Rectal smooth muscle tissue (tissue), 1 donor: ENCODE measurements around the gene PEPD.

Experiments
- H3K27ac ChIP-seq: one replicate; pipeline ENCODE4 v1.7.0; 2013; ENCODE audit warnings: low read depth, low read length, inconsistent platforms
- H3K27me3 ChIP-seq: one replicate; pipeline ENCODE4 v1.7.0; 2013; ENCODE audit warnings: low read length; ENCODE audit not compliant: control insufficient read depth, insufficient read depth
- H3K36me3 ChIP-seq: one replicate; pipeline ENCODE4 v1.7.0; 2013; ENCODE audit warnings: low read length; ENCODE audit not compliant: control insufficient read depth, insufficient read depth
- H3K4me1 ChIP-seq: one replicate; pipeline ENCODE4 v1.7.0; 2013; ENCODE audit warnings: low read length; ENCODE audit not compliant: control insufficient read depth, insufficient read depth
- H3K4me3 ChIP-seq: one replicate; pipeline ENCODE4 v1.7.0; 2013; ENCODE audit warnings: low read length
- H3K9ac ChIP-seq: one replicate; pipeline ENCODE4 v1.7.0; 2013; ENCODE audit warnings: low read length

PEPD gene

DNA sequence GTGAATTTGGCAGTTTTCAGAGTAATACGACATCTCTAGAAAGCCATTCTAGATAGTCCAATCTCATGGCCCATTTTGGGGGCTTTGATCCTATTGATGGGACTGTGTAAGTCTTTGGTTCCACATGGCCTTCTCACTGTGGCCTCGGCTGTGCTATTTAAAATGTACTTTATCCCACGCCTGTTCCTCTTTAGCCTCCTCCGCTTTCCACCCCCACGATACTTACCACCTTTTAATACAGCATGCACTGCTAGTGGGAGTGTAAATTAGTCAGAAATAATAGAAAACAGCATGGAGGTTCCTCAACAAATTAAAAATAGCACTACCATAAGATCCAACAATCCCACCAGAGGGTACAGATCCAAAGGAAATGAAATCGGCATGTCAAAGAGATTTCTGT is 176.4 kb downstream of the PEPD start:
- no peak overlapping the region for H3K9ac ChIP-seq
- H3K4me3 ChIP-seq = no peak overlapping the region
- H3K27ac ChIP-seq = no peak overlapping the region
- H3K4me1 ChIP-seq = no peaks in the 10 kb centered on the region
- H3K36me3 ChIP-seq = no peaks in the 10 kb centered on the region
- peaks cover 4% of the 10 kb centered on the region for H3K27me3 ChIP-seq

DNA sequence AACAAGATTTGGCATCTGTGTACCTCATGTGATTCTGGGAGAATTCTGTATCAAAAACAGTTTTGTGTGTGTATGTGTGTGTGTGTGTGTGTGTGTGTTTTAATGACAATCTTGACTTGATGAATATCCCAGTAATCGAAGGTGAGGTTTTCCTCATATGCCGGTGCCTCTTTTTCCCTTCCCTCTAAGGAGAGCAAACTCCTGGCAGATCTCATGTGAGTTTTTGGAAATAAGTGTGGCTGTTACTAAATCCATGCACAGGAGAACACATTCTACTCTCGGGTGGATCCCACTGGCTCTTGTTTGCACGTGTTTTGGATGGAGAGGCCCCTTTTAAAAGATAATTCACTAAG is 177.0 kb downstream of the PEPD start:
- Histone ChIP-seq H3K36me3 (no peaks in the 10 kb centered on the region), H3K4me1 (no peaks in the 10 kb centered on the region), H3K4me3 (no peak overlapping the region), H3K9ac (no peak overlapping the region), H3K27ac (no peak overlapping the region), H3K27me3 (peaks cover 4% of the 10 kb centered on the region)

DNA sequence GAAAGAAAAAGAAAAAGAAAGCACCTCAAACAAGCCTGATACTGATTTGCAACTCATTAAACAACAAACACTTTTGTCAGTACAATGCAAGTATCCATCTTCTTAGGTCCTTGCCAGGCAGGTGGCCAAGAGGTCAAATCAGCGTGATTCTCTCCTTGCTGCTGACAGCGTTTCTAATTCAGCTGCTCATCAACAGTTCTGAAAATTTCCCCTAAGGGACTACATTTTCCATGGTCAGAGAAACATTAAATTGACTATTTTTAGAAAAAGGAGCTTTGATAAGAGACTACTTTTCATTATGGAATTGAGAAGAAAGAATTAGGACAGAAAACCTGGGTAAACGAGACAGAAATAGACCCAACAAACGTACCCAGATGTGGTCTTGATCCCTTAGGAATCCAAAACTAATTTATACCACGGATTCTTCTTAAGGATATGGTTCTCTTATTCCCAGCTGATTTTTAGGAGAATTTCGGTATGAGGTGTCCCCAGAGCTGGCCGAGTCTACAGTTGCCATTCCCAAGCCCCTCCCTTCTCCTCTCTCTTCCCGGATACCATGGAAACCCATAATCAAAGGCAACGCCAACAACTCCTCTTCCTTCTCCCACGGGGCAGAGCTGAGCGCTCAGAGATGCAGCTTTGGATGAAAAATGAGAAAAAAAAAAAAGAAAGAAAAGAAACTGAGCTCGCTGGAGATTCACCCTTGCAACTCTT is 177.6 kb downstream of the PEPD start:
- Histone ChIP-seq H3K27ac (no peak overlapping the region), H3K4me1 (no peaks in the 10 kb centered on the region), H3K36me3 (no peaks in the 10 kb centered on the region), H3K9ac (no peak overlapping the region), H3K4me3 (no peak overlapping the region), H3K27me3 (peaks cover 4% of the 10 kb centered on the region)

DNA sequence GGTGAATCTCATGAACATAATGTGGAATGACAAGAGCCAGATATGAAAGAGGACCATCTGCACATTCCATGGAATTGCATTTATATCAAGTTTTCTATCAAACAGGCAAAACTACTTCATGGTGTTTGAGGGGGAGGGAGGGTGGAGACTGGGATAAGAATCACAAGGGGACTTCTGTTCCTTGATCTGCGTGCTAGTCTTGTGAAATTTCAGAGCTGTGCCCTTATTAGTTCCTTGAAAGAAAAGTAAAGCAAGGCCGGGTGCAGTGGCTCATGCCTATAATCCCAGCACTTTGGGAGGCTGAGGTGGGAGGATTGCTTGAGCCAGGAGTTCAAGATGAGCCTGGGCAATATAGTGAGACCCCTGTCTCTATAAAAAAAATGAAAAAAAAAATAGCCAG is 178.3 kb downstream of the PEPD start:
- Histone ChIP-seq H3K4me3 (no peak overlapping the region), H3K27ac (no peak overlapping the region), H3K4me1 (no peaks in the 10 kb centered on the region), H3K27me3 (no peaks in the 10 kb centered on the region), H3K9ac (no peak overlapping the region), H3K36me3 (no peaks in the 10 kb centered on the region)

DNA sequence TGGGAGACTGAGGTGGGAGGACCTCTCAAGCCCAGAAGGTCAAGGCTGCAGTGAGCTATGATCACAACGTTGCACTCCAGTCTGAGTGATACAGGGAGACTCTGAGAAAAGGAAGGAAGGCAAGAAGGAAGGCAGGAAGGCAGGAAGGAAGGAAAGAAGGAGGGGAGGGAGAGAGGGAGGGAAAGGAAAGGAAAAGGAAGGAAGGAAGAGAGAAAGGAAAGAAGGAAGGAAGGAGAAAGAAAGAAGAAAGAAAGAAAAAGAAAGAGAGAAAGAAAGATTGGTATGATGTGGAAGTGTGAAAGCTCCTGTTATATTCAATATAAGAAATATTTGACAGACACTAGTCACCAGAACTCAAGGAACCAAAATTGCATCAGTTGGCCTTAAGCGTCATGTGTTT is 180.6 kb downstream of the PEPD start:
- no peak overlapping the region for H3K4me3 ChIP-seq
- no peaks in the 10 kb centered on the region for H3K27me3 ChIP-seq
- no peak overlapping the region for H3K27ac ChIP-seq
- no peak overlapping the region for H3K9ac ChIP-seq
- no peaks in the 10 kb centered on the region for H3K4me1 ChIP-seq
- no peaks in the 10 kb centered on the region for H3K36me3 ChIP-seq

DNA sequence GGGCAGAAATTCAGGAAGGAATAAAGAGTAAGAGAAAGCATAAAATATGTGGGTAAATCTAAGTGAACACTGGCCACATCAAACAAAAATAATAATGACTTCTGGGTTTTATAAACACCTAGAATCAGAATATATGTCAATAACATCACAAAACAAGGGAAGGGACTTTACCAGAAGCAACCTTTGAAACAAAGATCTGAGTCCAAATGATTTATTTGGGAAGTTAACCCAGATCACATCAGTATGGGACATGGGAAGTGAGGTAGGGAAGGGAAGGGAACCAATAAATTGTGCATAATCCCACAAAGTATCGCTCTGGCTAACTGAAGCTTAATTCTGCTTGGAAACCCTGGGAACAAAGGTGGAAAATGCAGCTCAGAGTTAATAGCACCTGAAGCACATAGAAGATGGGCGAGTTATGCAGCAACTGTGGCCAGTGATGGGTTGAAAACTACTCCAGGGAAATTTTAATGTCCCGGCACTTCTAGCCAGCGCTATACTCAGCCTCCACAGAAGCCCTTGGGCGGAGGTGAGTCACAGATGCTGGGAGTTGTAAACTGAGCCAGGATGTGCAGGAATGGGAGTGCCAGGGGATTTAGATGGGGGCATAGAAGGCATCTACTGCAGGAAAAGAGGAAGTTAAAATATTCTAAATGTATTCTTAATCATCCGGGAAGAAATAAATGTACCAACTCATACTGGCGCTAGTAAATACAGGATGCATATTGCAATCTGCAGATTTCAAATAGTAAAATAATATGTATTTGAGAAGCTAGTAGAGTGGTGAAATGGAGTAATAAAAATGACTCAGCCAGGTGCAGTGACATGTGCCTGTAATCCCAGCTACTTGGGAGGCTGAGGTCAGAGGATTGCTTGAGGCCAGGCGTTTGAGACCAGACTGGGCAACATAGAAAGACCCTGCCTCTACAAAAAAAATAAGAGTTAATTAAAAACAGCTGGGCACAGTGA is 182.3 kb downstream of the PEPD start:
- Histone ChIP-seq H3K36me3 (no peaks in the 10 kb centered on the region), H3K4me1 (no peaks in the 10 kb centered on the region), H3K4me3 (no peak overlapping the region), H3K9ac (no peak overlapping the region), H3K27me3 (no peaks in the 10 kb centered on the region), H3K27ac (no peak overlapping the region)
